ENCODE data around the gene RASA3. TPM values are rescaled to one million over a fixed set of nuclear protein-coding genes. Genes with fewer than 3 reads are reported as not detected.

The RASA3 gene
- total RNA-seq, 1 donor from 2014 or later = 9.3 TPM

- H3K36me3 Mint-ChIP-seq = no peaks in the 10 kb centered on the region
- H3K9me3 Mint-ChIP-seq = no peaks in the 10 kb centered on the region
- H3K27ac Mint-ChIP-seq = no peak overlapping the region
- H3K4me3 Mint-ChIP-seq = no peak overlapping the region
- no peaks in the 10 kb centered on the region for H3K27me3 Mint-ChIP-seq
- peaks cover 8% of the 10 kb centered on the region for H3K4me1 Mint-ChIP-seq (ENCODE audit: unreplicated experiment)
- peak; percentile 63 for DNase-seq (ENCODE audit: extremely low spot score, unreplicated experiment)
- TF ChIP-seq, protein P1, sequence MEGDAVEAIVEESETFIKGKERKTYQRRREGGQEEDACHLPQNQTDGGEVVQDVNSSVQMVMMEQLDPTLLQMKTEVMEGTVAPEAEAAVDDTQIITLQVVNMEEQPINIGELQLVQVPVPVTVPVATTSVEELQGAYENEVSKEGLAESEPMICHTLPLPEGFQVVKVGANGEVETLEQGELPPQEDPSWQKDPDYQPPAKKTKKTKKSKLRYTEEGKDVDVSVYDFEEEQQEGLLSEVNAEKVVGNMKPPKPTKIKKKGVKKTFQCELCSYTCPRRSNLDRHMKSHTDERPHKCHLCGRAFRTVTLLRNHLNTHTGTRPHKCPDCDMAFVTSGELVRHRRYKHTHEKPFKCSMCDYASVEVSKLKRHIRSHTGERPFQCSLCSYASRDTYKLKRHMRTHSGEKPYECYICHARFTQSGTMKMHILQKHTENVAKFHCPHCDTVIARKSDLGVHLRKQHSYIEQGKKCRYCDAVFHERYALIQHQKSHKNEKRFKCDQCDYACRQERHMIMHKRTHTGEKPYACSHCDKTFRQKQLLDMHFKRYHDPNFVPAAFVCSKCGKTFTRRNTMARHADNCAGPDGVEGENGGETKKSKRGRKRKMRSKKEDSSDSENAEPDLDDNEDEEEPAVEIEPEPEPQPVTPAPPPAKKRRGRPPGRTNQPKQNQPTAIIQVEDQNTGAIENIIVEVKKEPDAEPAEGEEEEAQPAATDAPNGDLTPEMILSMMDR (conservative IDR thresholded peaks at IDR 0.05) = no peak
Measured at GRCh38 chr13:113928685-113929627, 203.5 kb downstream of the RASA3 start.

Other genes with a start within 250 kb of the RASA3 start
- 0.29 TPM in 1 of 2 replicates, not detected in the other for gene C13orf46, start 158.5 kb downstream of the RASA3 start, total RNA-seq (ENCODE audit: low replicate concordance)
- not detected in 2 replicates for gene CFAP97D2, start 46.6 kb upstream of the RASA3 start, total RNA-seq (ENCODE audit: low replicate concordance)
- gene CDC16, start 102.3 kb upstream of the RASA3 start, total RNA-seq (ENCODE audit: low replicate concordance) = 66.4 and 81.7 TPM in 2 replicates
- gene UPF3A, start 149.0 kb upstream of the RASA3 start, total RNA-seq (ENCODE audit: low replicate concordance) = 47.8 and 91.8 TPM in 2 replicates
- 19.2 and 37.0 TPM in 2 replicates for gene CHAMP1, start 181.9 kb upstream of the RASA3 start, total RNA-seq (ENCODE audit: low replicate concordance)